H9 (cell line): ENCODE data around the gene SLC24A4. TPM values are rescaled to one million over a fixed set of nuclear protein-coding genes. Genes with fewer than 3 reads are reported as not detected.

ENCODE experiments used
- DNase-seq: peaks from one replicate; pipeline ENCODE4 v3.0.0-alpha.2; 2017
- H2AFZ ChIP-seq: one replicate; pipeline ENCODE4 v1.6.1; 2013; ENCODE audit warnings: mild to moderate bottlenecking, low read length, control low read depth, moderate library complexity
- H2AK5ac ChIP-seq: 2 replicates; pipeline ENCODE4 v1.6.1; 2013; ENCODE audit warnings: low read length, control low read depth, mixed read lengths; ENCODE audit not compliant: insufficient read length
- H2BK120ac ChIP-seq: one replicate; pipeline ENCODE4 v1.6.1; 2013; ENCODE audit warnings: low read depth, mild to moderate bottlenecking, low read length, control low read depth, inconsistent platforms; ENCODE audit not compliant: poor library complexity, severe bottlenecking
- H2BK12ac ChIP-seq: 2 replicates; pipeline ENCODE4 v1.6.1; 2013; ENCODE audit warnings: low read length, control low read depth, mixed read lengths, low read depth; ENCODE audit not compliant: insufficient read length
- H2BK15ac ChIP-seq: 2 replicates; pipeline ENCODE4 v1.6.1; 2013; ENCODE audit warnings: low read depth, low read length, control low read depth
- H2BK20ac ChIP-seq: one replicate; pipeline ENCODE4 v1.6.1; 2013; ENCODE audit warnings: low read depth, mild to moderate bottlenecking, low read length, control low read depth, inconsistent platforms; ENCODE audit not compliant: poor library complexity, severe bottlenecking
- H2BK5ac ChIP-seq: 2 replicates; pipeline ENCODE4 v1.6.1; 2013; ENCODE audit warnings: low read length, control low read depth, mixed read lengths; ENCODE audit not compliant: insufficient read length
- H3K14ac ChIP-seq: 2 replicates; pipeline ENCODE4 v1.6.1; 2013; ENCODE audit warnings: low read length, control low read depth; ENCODE audit not compliant: insufficient read depth
- H3K18ac ChIP-seq: 2 replicates; pipeline ENCODE4 v1.6.1; 2013; ENCODE audit warnings: low read depth, mild to moderate bottlenecking, mixed read lengths, low read length, control low read depth; ENCODE audit not compliant: insufficient read length
- H3K23ac ChIP-seq: 2 replicates; pipeline ENCODE4 v1.6.1; 2013; ENCODE audit warnings: low read length, control low read depth, mixed read lengths, low read depth; ENCODE audit not compliant: insufficient read length
- H3K23me2 ChIP-seq: 2 replicates; pipeline ENCODE4 v1.6.1; 2013; ENCODE audit warnings: low read depth, mild to moderate bottlenecking, mixed read lengths, low read length, control low read depth; ENCODE audit not compliant: insufficient read length, poor library complexity, severe bottlenecking
- H3K27ac ChIP-seq: 2 replicates; pipeline ENCODE4 v1.5.1; 2013; ENCODE audit warnings: low read length, control low read depth, mixed read lengths, low read depth; ENCODE audit not compliant: insufficient read length
- H3K27me3 ChIP-seq: 2 replicates; pipeline ENCODE4 v1.6.1; 2013; ENCODE audit warnings: low read length, control low read depth, inconsistent platforms; ENCODE audit not compliant: insufficient read depth
- H3K4ac ChIP-seq: 2 replicates; pipeline ENCODE4 v1.6.1; 2013; ENCODE audit warnings: low read depth, mild to moderate bottlenecking, control low read depth, inconsistent platforms, low read length, moderate library complexity
- H3K4me1 ChIP-seq: 2 replicates; pipeline ENCODE4 v1.6.1; 2013; ENCODE audit warnings: low read length, control low read depth, inconsistent platforms; ENCODE audit not compliant: insufficient read depth
- H3K4me2 ChIP-seq: 2 replicates; pipeline ENCODE4 v1.6.1; 2013; ENCODE audit warnings: low read length, control low read depth, mixed read lengths; ENCODE audit not compliant: insufficient read length, insufficient read depth
- H3K56ac ChIP-seq: 2 replicates; pipeline ENCODE4 v1.6.1; 2013; ENCODE audit warnings: low read depth, mild to moderate bottlenecking, mixed read lengths, low read length, control low read depth; ENCODE audit not compliant: insufficient read length
- H3K79me1 ChIP-seq: 2 replicates; pipeline ENCODE4 v1.6.1; 2013; ENCODE audit warnings: low read depth, mild to moderate bottlenecking, moderate library complexity, low read length, control low read depth, inconsistent platforms; ENCODE audit not compliant: insufficient read depth, poor library complexity, severe bottlenecking
- H3K79me2 ChIP-seq: 2 replicates; pipeline ENCODE4 v1.6.1; 2013; ENCODE audit warnings: low read length, control low read depth, inconsistent platforms; ENCODE audit not compliant: insufficient read depth
- H3K9ac ChIP-seq: 2 replicates; pipeline ENCODE4 v1.6.1; 2013; ENCODE audit warnings: low read length, control low read depth, mixed read lengths; ENCODE audit not compliant: insufficient read length; ENCODE audit errors: extremely low read depth
- H3K9me3 ChIP-seq: one replicate; pipeline ENCODE4 v1.6.1; 2013; ENCODE audit warnings: low read depth, low read length, inconsistent platforms; ENCODE audit not compliant: control insufficient read depth
- H3T11ph ChIP-seq: one replicate; pipeline ENCODE4 v1.6.1; 2013; ENCODE audit warnings: mild to moderate bottlenecking, low read length, control low read depth, inconsistent platforms
- H4K20me1 ChIP-seq: one replicate; pipeline ENCODE4 v1.6.1; 2013; ENCODE audit not compliant: control insufficient read depth, insufficient read length, insufficient read depth
- H4K5ac ChIP-seq: 2 replicates; pipeline ENCODE4 v1.6.1; 2013; ENCODE audit warnings: low read depth, mild to moderate bottlenecking, mixed read lengths, low read length, control low read depth; ENCODE audit not compliant: insufficient read length
- H4K8ac ChIP-seq: replicated peaks from 2 replicates; pipeline ENCODE4 v1.6.1; 2013; ENCODE audit warnings: low read length, control low read depth, mixed read lengths, low read depth; ENCODE audit not compliant: insufficient read length
- H4K91ac ChIP-seq: 2 replicates; pipeline ENCODE4 v1.6.1; 2013; ENCODE audit warnings: low read depth, mild to moderate bottlenecking, moderate library complexity, mixed read lengths, low read length, control low read depth; ENCODE audit not compliant: insufficient read length
- H3K27ac Mint-ChIP-seq, 3 experiments: 2 replicates in 2 of 3; 3 replicates in 1 of 3; pipeline ENCODE4 v1.8.0; 2020 to 2021; ENCODE audit warnings: mixed read lengths in 3 of 3, mild to moderate bottlenecking in 1 of 3, moderate library complexity in 1 of 3
- H3K27me3 Mint-ChIP-seq: 2 replicates; pipeline ENCODE4 v1.8.0; 2021; ENCODE audit warnings: low read depth, mild to moderate bottlenecking, moderate library complexity, mixed read lengths
- H3K36me3 Mint-ChIP-seq, 3 experiments: 2 replicates in 2 of 3; 3 replicates in 1 of 3; pipeline ENCODE4 v1.8.0; 2020 to 2021; ENCODE audit warnings: low read depth in 3 of 3, mixed read lengths in 3 of 3; ENCODE audit not compliant: insufficient read depth in 1 of 3
- H3K4me1 Mint-ChIP-seq, 2 experiments: 2 replicates each; pipeline ENCODE4 v1.8.0; 2020; ENCODE audit warnings: mixed read lengths in 2 of 2
- H3K4me3 Mint-ChIP-seq, 2 experiments: 2 replicates in 1 of 2; 3 replicates in 1 of 2; pipeline ENCODE4 v1.8.0; 2020 to 2021; ENCODE audit warnings: mild to moderate bottlenecking in 2 of 2, mixed read lengths in 2 of 2, moderate library complexity in 1 of 2
- H3K9me3 Mint-ChIP-seq, 2 experiments: 2 replicates in 1 of 2; 3 replicates in 1 of 2; pipeline ENCODE4 v1.8.0; 2020; ENCODE audit warnings: mild to moderate bottlenecking in 2 of 2, mixed read lengths in 2 of 2, moderate library complexity in 1 of 2
- WGBS: extraction: QIAGEN DNeasy Blood & Tissue Kit; methylation state at CpG from one replicate; pipeline ENCODE4 v1.1.7; 2013; ENCODE audit warnings: missing lambda C conversion rate, low lambda C conversion rate, mixed read lengths; ENCODE audit not compliant: insufficient read length; ENCODE audit errors: extremely low coverage; 5-methylcytosine and 5-hydroxymethylcytosine counted together
- total RNA-seq: library from RNA; stranded (reverse); gene quantifications from 2 replicates; pipeline ENCODE4 v1.2.1, GENCODE V29; 2021
- TF ChIP-seq, protein P1 (sequence below): fragments of 200-600 bp; sonication (generic); conservative IDR thresholded peaks from 3 replicates; pipeline ENCODE4 v1.8.0; 2021; ENCODE audit warnings: antibody characterized with exemption, mild to moderate bottlenecking

SLC24A4 gene
- total RNA-seq, 1 experiment from 2014 or later, result 0.24 TPM

GRCh38 chr14:92449404-92450181 is 126.6 kb downstream of the SLC24A4 start:
- H4K91ac ChIP-seq, result no peak overlapping the region
- no peak overlapping the region for H3K18ac ChIP-seq
- DNase-seq, result no peak
- H3K27me3 Mint-ChIP-seq, result peaks cover 2% of the 10 kb centered on the region; the same call in 1 of the 2 replicates
- H2BK20ac ChIP-seq, result no peak overlapping the region
- WGBS, result no CpG with 5 or more reads among the region's 20 CpGs
- no peak overlapping the region for H3K4ac ChIP-seq
- H3K4me1 Mint-ChIP-seq, result peaks cover 0 to 13% of the 10 kb centered on the region in 2 experiments; a peak in 2 of 4 replicates
- no peaks in the 10 kb centered on the region; a peak in 1 of 5 replicates for H3K9me3 Mint-ChIP-seq
- H4K20me1 ChIP-seq, result no peaks in the 10 kb centered on the region
- no peak overlapping the region for H3K56ac ChIP-seq
- no peak overlapping the region for H3K4me3 Mint-ChIP-seq
- TF ChIP-seq, protein P1, sequence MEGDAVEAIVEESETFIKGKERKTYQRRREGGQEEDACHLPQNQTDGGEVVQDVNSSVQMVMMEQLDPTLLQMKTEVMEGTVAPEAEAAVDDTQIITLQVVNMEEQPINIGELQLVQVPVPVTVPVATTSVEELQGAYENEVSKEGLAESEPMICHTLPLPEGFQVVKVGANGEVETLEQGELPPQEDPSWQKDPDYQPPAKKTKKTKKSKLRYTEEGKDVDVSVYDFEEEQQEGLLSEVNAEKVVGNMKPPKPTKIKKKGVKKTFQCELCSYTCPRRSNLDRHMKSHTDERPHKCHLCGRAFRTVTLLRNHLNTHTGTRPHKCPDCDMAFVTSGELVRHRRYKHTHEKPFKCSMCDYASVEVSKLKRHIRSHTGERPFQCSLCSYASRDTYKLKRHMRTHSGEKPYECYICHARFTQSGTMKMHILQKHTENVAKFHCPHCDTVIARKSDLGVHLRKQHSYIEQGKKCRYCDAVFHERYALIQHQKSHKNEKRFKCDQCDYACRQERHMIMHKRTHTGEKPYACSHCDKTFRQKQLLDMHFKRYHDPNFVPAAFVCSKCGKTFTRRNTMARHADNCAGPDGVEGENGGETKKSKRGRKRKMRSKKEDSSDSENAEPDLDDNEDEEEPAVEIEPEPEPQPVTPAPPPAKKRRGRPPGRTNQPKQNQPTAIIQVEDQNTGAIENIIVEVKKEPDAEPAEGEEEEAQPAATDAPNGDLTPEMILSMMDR, result no peak
- no peaks in the 10 kb centered on the region; a peak in 1 of 7 replicates for H3K36me3 Mint-ChIP-seq
- no peak overlapping the region for H2AFZ ChIP-seq
- no peaks in the 10 kb centered on the region for H3K79me2 ChIP-seq
- H3K4me1 ChIP-seq, result no peaks in the 10 kb centered on the region
- H3K27me3 ChIP-seq, result no peaks in the 10 kb centered on the region; the same call in 1 of the 2 replicates
- H3K9ac ChIP-seq, result no peak overlapping the region
- no peak overlapping the region for H3K23ac ChIP-seq
- no peak overlapping the region for H4K5ac ChIP-seq
- H3K79me1 ChIP-seq, result no peaks in the 10 kb centered on the region
- no peak overlapping the region for H2AK5ac ChIP-seq
- no peak overlapping the region for H3K27ac ChIP-seq
- H2BK5ac ChIP-seq, result no peak overlapping the region
- H4K8ac ChIP-seq, result no peak overlapping the region
- H2BK120ac ChIP-seq, result no peak overlapping the region
- H3K14ac ChIP-seq, result no peak overlapping the region; the same call in 1 of the 2 replicates
- no peak overlapping the region for H3T11ph ChIP-seq
- H3K9me3 ChIP-seq, result no peaks in the 10 kb centered on the region
- H3K4me2 ChIP-seq, result no peak overlapping the region
- no peak overlapping the region for H2BK12ac ChIP-seq
- H3K23me2 ChIP-seq, result no peaks in the 10 kb centered on the region
- H2BK15ac ChIP-seq, result no peak overlapping the region
- H3K27ac Mint-ChIP-seq, result peak overlapping the region in 1 of 3 experiments; percentile 27; a peak in 1 of 7 replicates
